GM18519 (cell line): Measurements from ENCODE around the gene TAB2.
"Not testable (repeated sequence)": the region's sequence is repeated elsewhere in the genome, so short reads cannot be mapped to it uniquely, and the experiment has no call there.

Experiments used
- ATAC-seq: cut with Tn5 transposase; IDR thresholded peaks from one replicate; pipeline ENCODE4 v1.9.1; 2021; ENCODE audit warnings: mild to moderate bottlenecking, moderate library complexity; ENCODE audit not compliant: unreplicated experiment, low FRiP score

Gene TAB2

DNA sequence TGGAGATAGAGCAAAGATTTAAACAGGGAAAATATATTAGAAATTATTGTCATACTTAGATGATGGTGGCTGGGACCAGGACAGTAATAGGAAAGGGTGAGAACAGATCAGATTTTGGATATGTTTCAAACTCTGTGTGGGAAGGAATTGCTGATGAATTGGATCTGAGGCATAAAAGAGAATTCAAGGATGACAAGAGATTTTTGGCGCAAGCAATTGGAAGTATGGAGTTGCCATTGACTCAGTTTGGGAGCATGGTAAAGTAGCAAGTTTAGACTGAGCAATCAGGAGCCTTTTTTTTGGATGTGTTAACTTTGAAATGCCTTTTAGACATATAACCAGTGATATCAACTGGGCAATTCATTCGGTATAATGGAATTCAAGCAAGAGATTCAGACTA lies 14.4 kb downstream of the TAB2 start:
- no peak for ATAC-seq

DNA sequence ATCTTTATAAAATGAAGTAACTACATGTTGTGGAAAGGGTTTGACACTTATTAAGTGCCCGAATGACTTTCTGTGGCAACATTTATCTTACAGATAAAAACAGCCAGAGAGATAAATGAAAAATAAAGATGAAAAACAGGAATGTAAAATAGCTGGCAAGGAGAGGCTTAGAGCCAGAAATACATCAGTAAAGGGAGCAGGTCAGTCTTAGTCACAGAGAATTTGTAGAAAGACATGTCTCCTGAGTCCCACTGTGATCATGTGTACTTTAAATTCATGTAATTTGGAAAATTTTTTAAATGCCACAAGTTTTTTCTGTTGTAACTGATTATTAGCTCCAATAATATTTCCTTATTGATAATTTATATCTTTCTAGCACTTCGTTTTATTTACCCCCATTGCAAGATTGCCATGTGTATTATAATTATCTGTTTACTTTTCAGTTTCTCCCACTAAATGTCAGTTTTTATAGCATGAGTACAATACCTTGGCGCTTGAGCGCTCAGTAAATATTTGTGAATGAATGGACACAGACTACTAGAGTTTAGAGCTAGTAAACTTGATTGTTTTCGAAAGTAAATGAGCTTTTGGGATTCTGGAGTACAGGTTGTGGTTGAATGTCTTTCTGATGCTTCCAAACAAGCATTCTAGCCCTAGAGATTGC lies 15.2 kb downstream of the TAB2 start:
- no peak for ATAC-seq

DNA sequence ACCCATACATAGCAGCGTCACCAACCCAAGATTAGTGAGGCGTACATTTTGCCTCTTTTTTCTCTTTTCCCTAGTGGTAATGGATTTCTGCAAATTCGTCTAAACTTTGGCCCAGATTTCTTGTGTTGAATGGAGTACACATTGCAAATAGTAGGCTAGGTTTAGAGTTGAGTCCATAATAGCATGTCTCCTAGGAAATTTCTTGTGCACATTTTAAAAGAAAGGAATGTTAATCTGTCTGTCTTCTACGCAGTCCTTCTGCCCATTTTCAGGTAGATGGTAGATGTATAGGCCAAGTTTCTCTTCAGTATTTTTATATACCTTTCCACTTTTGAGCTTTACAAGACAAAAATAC lies 15.7 kb downstream of the TAB2 start:
- ATAC-seq: no peak

GRCh38 chr6:149334201-149334600 lies 16.7 kb downstream of the TAB2 start:
- no peak for ATAC-seq

DNA sequence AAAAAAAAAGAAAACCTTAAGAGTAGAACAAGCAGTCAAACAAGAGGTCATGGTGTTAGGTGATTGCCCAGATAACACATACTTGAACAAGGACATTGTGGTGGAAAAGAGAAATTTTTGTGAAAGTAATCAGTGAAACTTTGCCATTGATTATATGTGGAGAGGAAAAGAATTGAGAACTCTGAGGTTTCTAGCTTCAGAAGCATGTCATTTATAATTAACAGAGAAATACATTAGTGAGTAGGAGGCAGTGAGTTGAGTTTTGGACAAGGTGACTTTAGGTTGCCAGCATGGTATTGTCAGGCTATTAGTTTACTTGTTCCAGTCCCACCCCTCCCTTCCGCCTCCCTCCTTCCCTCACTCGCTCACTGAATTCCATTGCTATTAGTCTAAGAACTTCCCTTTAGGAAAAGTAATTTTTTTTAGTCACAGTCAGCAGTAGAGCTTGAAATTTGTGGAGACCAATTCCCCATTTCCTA lies 17.2 kb downstream of the TAB2 start:
- no peak for ATAC-seq

GRCh38 chr6:149335924-149336608 lies 18.6 kb downstream of the TAB2 start:
- no peak for ATAC-seq

DNA sequence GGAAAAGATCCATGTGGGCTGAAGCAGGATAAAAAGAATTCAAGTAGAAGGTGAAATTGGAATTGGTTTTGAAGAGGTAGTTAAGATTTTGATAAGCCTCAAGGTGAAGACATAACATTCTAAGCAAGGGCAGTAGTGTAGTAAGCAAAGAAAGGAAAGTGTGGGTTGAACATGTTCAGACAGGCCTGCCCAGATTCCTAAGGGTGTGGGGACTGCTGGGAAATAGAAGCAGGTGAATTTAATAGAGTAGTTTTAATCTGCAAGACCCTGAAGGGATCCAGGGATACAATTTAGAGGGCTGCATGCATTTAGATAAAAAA lies 19.1 kb downstream of the TAB2 start:
- no peak for ATAC-seq

DNA sequence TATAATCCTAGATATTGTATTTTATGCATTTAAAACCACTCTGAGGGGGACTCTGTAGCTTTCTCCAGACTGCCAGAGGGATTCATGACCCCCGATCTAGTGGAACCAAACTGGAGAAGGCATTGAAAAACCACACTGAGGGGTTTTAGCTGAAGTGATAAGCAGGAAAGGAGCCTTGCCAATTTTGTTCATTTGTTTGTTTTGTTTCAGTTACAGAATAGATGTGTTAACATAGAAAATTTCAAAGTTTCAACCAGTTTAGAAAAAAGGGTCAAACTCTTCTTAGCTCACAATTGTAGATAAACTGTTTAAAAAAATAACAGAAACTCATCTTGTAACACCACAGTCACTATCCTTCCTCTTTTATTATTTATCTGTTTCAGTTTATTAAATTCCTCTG lies 19.8 kb downstream of the TAB2 start:
- no peak for ATAC-seq

DNA sequence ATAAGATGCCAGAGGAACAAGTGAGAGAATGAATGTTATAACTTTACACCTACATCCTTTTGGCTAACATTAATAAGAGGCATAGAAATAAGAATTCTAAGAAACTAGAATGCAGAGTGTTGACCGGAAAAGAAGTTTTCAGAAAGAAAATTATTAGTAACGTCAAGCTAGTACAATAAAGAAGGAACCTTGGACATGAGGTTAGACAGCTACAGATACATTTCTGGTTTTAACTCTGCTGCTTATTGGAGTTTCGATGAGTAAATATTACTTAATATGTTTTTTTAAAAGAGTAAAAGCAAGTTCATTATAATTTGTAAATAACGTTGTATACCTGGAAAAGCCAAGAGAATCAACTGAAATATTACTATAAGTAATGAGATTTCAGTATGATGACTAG lies 22.7 kb downstream of the TAB2 start:
- no peak for ATAC-seq

- peak; percentile 60 for ATAC-seq
Observed at GRCh38 chr6:149342525-149342924, 25.0 kb downstream of the TAB2 start.

- ATAC-seq: no peak
Observed at GRCh38 chr6:149343501-149343900, 26.0 kb downstream of the TAB2 start.

GRCh38 chr6:149346078-149346477 lies 28.6 kb downstream of the TAB2 start:
- ATAC-seq: no peak

GRCh38 chr6:149347067-149347466 lies 29.6 kb downstream of the TAB2 start:
- no peak for ATAC-seq

DNA sequence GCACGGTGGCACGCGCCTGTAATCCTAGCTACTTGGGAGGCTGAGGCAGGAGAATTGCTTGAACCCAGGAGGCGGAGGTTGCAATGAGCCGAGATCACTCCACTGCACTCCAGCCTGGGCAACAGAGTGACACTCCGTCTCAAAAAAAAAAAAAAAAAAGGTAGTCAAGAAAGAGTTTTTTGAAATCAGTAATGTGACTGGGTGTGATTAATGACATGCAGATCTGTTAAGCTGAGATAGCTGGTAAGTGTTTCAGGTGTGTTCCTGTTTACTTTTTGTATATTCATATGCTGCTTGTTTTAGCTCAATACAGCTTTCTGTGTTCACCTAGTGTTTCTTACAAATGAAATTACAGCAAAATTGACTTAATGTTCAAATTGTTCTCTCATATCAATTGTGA lies 31.8 kb downstream of the TAB2 start:
- ATAC-seq: not testable (repeated sequence)

GRCh38 chr6:149354009-149354408 lies 36.5 kb downstream of the TAB2 start:
- no peak for ATAC-seq

DNA sequence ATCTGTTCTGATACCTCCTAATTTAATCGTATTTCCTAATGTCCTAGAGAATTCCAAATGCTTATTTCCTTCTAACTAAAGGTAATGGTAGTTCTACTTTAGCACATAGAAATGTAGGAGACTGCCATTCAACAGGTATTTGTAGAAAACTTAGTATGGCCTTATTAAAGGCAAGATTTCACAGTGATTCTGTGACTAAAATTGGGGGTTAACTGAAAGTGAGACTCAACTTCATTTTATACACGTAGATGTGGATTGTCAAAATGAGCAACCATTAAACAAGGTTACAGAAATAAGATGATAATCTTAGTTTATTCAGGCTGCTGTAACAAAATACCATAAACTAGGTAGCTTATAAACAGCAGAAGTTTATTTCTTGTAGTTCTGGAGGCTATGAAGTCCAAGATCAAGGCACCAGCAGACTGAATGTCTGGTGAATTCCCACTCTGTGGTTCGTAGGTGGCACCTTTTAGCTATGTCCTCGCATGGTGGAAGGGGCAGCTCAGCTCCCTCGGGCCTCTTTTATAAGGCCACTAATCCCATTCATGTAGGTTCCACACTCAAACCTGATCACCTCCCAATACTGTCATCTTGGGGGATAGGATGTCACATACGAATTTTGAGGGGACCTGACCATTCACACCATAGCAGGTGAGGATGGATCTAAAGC lies 38.7 kb downstream of the TAB2 start:
- no peak for ATAC-seq

GRCh38 chr6:149357726-149358538 lies 40.4 kb downstream of the TAB2 start:
- no peak for ATAC-seq

DNA sequence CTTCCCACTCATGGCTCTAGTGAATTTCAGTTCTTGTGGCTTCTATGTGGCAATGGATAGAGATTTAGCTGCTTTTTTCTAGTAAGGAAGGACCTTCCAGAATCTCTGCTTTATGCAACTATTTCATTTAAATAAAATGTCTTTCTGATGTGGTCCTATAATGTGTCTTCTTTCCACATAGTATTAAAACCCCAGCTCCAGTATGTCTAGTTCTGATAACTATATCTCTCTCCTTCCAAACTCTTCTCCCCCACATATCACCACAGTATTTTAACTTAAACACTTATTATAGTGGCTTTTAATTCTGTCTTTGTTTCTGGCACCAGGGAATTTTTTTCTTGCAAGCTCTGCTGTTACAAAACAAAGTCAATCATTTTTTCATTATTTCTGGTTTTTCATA lies 41.9 kb downstream of the TAB2 start:
- no peak for ATAC-seq

GRCh38 chr6:149360536-149360935 lies 43.0 kb downstream of the TAB2 start:
- no peak for ATAC-seq

- ATAC-seq: no peak
Observed at GRCh38 chr6:149362289-149362688, 44.8 kb downstream of the TAB2 start.

DNA sequence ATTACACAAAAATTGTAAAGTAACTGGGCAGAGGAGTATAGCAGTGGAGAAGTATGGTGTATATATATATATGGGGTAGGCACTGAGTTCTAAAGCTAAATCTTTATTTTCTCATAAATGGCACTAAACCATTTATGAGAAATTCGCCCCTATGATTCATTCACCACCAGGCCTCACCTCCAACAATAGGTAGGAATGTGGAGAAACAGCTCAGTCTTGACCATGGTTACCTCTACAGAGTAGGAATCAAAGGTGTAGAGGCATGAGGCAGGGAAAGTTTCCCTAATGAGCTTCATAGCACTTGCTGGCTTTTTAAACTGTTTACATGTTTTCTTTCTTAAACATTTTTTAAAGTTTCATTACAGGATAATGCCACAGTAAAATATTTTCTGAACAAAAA lies 45.6 kb downstream of the TAB2 start:
- no peak for ATAC-seq
